WTC11 (cell line): ENCODE measurements around the gene YTHDC2. TPM values are rescaled to one million over a fixed set of nuclear protein-coding genes. Genes with fewer than 3 reads are reported as not detected.
A peak's percentile ranks its signal among the peaks of the same experiment; 100 is the strongest.

Source experiments
- ATAC-seq: fragments of 200-7000 bp; cut with Tn5 transposase; 2 replicates; pipeline ENCODE4 v1.10.0; 2021; ENCODE audit warnings: mild to moderate bottlenecking, moderate library complexity
- CTCF ChIA-PET: fragments of 300-600 bp; sonication (Branson Sonifier 250); formaldehyde crosslinking; loops from one replicate; lab custom pipeline; 2021; ENCODE audit warnings: antibody characterized with exemption; lab: Charles Lee
- POLR2A ChIA-PET: fragments of 350-600 bp; sonication (Branson Sonifier 250); formaldehyde crosslinking; loops from one replicate; lab custom pipeline; 2021; ENCODE audit warnings: antibody characterized with exemption; lab: Charles Lee
- DNase-seq: peaks from one replicate; pipeline ENCODE4 v3.0.0; 2021; ENCODE audit warnings: low spot score
- H3K27ac Mint-ChIP-seq: 2 replicates; pipeline ENCODE4 v1.8.0; 2021; ENCODE audit warnings: mixed read lengths
- H3K27me3 Mint-ChIP-seq: 2 replicates; pipeline ENCODE4 v1.8.0; 2021; ENCODE audit warnings: low read depth, mild to moderate bottlenecking, moderate library complexity, mixed read lengths
- H3K36me3 Mint-ChIP-seq: 2 replicates; pipeline ENCODE4 v1.8.0; 2021; ENCODE audit warnings: mixed read lengths
- H3K4me1 Mint-ChIP-seq: 2 replicates; pipeline ENCODE4 v1.8.0; 2022; ENCODE audit warnings: mixed read lengths
- H3K4me3 Mint-ChIP-seq: 2 replicates; pipeline ENCODE4 v1.8.0; 2021; ENCODE audit warnings: mild to moderate bottlenecking, moderate library complexity, mixed read lengths
- H3K9me3 Mint-ChIP-seq: 2 replicates; pipeline ENCODE4 v1.8.0; 2021; ENCODE audit warnings: mixed read lengths
- JUN ChIP-seq: sonication (generic); formaldehyde crosslinking; IDR thresholded peaks from 2 replicates; pipeline ENCODE4 v1.8.0; 2023; ENCODE audit warnings: mild to moderate bottlenecking, missing genetic modification reagents
- NR2C2 ChIP-seq: sonication (generic); formaldehyde crosslinking; IDR thresholded peaks from 2 replicates; pipeline ENCODE4 v1.8.0; 2022; ENCODE audit warnings: mild to moderate bottlenecking, missing genetic modification reagents
- NR3C1 ChIP-seq: sonication (generic); formaldehyde crosslinking; conservative IDR thresholded peaks from 2 replicates; pipeline ENCODE4 v1.8.1; 2023; ENCODE audit warnings: low read depth, mild to moderate bottlenecking, missing genetic modification reagents
- RELA ChIP-seq: sonication (generic); formaldehyde crosslinking; IDR thresholded peaks from 2 replicates; pipeline ENCODE4 v1.8.1; 2022; ENCODE audit warnings: missing genetic modification reagents, mild to moderate bottlenecking, borderline replicate concordance
- TEAD1 ChIP-seq: sonication (generic); formaldehyde crosslinking; IDR thresholded peaks from 2 replicates; pipeline ENCODE4 v1.8.0; 2022; ENCODE audit warnings: mild to moderate bottlenecking, missing genetic modification reagents
- ZNF138 ChIP-seq: sonication (generic); formaldehyde crosslinking; conservative IDR thresholded peaks from 2 replicates; pipeline ENCODE4 v1.8.1; 2022; ENCODE audit warnings: mild to moderate bottlenecking, moderate library complexity, missing genetic modification reagents
- ZNF232 ChIP-seq: sonication (generic); formaldehyde crosslinking; IDR thresholded peaks from 2 replicates; pipeline ENCODE4 v1.8.0; 2022; ENCODE audit warnings: mild to moderate bottlenecking, missing genetic modification reagents
- total RNA-seq: library from RNA; stranded (reverse); gene quantifications from 3 replicates; pipeline ENCODE4 v1.2.3, GENCODE V29; 2021
- TF ChIP-seq, protein P1 (sequence below): sonication (generic); formaldehyde crosslinking; IDR thresholded peaks from 2 replicates; pipeline ENCODE4 v1.8.0; 2023; ENCODE audit warnings: missing genetic modification reagents, mild to moderate bottlenecking, borderline replicate concordance
- TF ChIP-seq, protein P2 (sequence below): fragments of 250-450 bp; sonication (Bioruptor Pico); IDR thresholded peaks from 2 replicates; pipeline ENCODE4 v1.9.0; 2021; ENCODE audit warnings: mild to moderate bottlenecking
- TF ChIP-seq, protein P3 (sequence below): sonication (generic); formaldehyde crosslinking; IDR thresholded peaks from 2 replicates; pipeline ENCODE4 v1.8.1; 2023; ENCODE audit warnings: mild to moderate bottlenecking, missing genetic modification reagents, moderate library complexity
- TF ChIP-seq, protein P4 (sequence below): sonication (generic); formaldehyde crosslinking; IDR thresholded peaks from 2 replicates; pipeline ENCODE4 v1.8.0; 2022; ENCODE audit warnings: mild to moderate bottlenecking, missing genetic modification reagents
- TF ChIP-seq, protein P5 (sequence below): sonication (generic); formaldehyde crosslinking; IDR thresholded peaks from 2 replicates; pipeline ENCODE4 v1.8.0; 2023; ENCODE audit warnings: missing genetic modification reagents
- TF ChIP-seq, protein P6 (sequence below): fragments of 250-450 bp; sonication (Bioruptor Pico); IDR thresholded peaks from 2 replicates; pipeline ENCODE4 v1.8.0; 2021; ENCODE audit warnings: mild to moderate bottlenecking
- TF ChIP-seq, protein P7 (sequence below): fragments of 200-600 bp; IDR thresholded peaks from 2 replicates; pipeline ENCODE4 v1.8.0; 2022; ENCODE audit warnings: antibody characterized with exemption

YTHDC2 gene
- total RNA-seq, 1 experiment from 2014 or later = 21.6 TPM

DNA sequence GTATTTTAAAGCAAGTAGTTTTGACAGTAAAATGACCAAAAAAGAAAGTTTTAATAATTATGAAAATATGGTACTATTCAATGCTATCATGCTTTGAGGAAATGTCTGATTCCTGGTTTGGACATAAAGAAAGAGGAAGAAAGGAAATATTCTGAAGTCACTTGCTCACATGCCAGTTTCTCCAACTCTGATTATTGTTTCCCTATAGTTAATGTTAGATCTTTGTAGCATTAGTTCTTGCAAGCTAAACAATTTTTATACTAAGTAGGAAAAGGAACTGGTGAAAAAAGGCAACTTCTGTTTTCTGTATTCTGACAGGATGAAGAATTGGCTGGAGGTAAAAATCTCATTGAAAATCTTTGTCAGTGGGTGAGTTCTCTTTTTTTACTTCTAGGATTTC is 119.5 kb downstream of the YTHDC2 start (continued):
- TF ChIP-seq, protein P1, sequence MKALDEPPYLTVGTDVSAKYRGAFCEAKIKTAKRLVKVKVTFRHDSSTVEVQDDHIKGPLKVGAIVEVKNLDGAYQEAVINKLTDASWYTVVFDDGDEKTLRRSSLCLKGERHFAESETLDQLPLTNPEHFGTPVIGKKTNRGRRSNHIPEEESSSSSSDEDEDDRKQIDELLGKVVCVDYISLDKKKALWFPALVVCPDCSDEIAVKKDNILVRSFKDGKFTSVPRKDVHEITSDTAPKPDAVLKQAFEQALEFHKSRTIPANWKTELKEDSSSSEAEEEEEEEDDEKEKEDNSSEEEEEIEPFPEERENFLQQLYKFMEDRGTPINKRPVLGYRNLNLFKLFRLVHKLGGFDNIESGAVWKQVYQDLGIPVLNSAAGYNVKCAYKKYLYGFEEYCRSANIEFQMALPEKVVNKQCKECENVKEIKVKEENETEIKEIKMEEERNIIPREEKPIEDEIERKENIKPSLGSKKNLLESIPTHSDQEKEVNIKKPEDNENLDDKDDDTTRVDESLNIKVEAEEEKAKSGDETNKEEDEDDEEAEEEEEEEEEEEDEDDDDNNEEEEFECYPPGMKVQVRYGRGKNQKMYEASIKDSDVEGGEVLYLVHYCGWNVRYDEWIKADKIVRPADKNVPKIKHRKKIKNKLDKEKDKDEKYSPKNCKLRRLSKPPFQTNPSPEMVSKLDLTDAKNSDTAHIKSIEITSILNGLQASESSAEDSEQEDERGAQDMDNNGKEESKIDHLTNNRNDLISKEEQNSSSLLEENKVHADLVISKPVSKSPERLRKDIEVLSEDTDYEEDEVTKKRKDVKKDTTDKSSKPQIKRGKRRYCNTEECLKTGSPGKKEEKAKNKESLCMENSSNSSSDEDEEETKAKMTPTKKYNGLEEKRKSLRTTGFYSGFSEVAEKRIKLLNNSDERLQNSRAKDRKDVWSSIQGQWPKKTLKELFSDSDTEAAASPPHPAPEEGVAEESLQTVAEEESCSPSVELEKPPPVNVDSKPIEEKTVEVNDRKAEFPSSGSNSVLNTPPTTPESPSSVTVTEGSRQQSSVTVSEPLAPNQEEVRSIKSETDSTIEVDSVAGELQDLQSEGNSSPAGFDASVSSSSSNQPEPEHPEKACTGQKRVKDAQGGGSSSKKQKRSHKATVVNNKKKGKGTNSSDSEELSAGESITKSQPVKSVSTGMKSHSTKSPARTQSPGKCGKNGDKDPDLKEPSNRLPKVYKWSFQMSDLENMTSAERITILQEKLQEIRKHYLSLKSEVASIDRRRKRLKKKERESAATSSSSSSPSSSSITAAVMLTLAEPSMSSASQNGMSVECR (CRISPR knock-in tag) = no peak
- TF ChIP-seq, protein P2, sequence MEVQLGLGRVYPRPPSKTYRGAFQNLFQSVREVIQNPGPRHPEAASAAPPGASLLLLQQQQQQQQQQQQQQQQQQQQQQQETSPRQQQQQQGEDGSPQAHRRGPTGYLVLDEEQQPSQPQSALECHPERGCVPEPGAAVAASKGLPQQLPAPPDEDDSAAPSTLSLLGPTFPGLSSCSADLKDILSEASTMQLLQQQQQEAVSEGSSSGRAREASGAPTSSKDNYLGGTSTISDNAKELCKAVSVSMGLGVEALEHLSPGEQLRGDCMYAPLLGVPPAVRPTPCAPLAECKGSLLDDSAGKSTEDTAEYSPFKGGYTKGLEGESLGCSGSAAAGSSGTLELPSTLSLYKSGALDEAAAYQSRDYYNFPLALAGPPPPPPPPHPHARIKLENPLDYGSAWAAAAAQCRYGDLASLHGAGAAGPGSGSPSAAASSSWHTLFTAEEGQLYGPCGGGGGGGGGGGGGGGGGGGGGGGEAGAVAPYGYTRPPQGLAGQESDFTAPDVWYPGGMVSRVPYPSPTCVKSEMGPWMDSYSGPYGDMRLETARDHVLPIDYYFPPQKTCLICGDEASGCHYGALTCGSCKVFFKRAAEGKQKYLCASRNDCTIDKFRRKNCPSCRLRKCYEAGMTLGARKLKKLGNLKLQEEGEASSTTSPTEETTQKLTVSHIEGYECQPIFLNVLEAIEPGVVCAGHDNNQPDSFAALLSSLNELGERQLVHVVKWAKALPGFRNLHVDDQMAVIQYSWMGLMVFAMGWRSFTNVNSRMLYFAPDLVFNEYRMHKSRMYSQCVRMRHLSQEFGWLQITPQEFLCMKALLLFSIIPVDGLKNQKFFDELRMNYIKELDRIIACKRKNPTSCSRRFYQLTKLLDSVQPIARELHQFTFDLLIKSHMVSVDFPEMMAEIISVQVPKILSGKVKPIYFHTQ (CRISPR knock-in tag) = no peak
- no peak for TF ChIP-seq JUN (CRISPR knock-in tag)

DNA sequence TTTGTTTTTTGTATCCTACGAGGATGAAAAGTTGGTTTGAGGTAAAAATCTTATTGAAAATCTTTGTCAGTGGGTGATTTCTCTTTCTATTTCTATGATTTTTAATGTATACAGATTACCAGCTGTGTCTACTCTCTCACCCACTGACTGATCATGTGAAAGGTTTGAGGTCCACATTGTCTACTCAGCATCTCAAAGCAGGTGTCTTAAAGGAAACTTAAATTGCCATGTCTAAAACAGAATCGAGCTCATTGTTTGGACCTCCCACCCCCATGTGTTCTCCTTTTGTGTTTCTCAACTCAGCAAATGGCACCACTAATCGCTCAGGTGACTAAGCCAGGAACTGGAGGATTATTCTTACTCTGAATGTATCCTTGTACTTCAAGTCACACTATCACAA is 121.5 kb downstream of the YTHDC2 start:
- CTCF ChIA-PET = interaction anchor here (1.9 kb wide), 1 partner anchor 29 kb away, joined by 6 read pairs; no protein-coding TSS in a partner anchor
- ATAC-seq (peak; percentile 26; the same call in 1 of the 2 replicates), DNase-seq (no peak)
- no peak for TF ChIP-seq ZNF138 (CRISPR knock-in tag)
- TF ChIP-seq, protein P3, sequence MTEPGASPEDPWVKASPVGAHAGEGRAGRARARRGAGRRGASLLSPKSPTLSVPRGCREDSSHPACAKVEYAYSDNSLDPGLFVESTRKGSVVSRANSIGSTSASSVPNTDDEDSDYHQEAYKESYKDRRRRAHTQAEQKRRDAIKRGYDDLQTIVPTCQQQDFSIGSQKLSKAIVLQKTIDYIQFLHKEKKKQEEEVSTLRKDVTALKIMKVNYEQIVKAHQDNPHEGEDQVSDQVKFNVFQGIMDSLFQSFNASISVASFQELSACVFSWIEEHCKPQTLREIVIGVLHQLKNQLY = no peak
- peaks cover 17% of the 10 kb centered on the region for H3K9me3 Mint-ChIP-seq
- POLR2A ChIA-PET = interaction anchor here (0.6 kb wide), 1 partner anchor 1463 kb away, joined by 3 read pairs; no protein-coding TSS in a partner anchor
- H3K27ac Mint-ChIP-seq = no peak overlapping the region
- no peak overlapping the region for H3K4me3 Mint-ChIP-seq
- 0 out of 2 replicates have a peak, but pooled peaks cover 6% of the 10 kb centered on the region for H3K36me3 Mint-ChIP-seq
- peaks cover 7% of the 10 kb centered on the region for H3K4me1 Mint-ChIP-seq
- no peaks in the 10 kb centered on the region for H3K27me3 Mint-ChIP-seq

DNA sequence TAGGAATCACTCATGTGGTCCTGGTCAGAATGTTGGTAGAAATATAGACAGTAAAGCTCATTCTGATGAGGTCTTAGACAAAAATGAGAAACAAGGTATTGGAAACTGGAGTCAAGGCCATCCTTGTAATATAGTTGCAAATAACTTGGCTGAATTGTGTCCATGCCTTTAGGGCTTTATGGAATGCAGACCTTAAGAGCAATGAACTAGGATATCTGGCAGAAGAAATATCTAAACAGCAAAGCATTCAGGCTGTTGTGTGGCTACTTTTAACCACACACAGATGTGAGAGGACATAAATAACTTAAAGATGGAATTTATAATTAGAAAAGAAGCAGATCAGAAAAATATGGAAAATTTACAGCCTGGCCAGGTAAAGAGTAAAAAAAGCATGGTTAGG is 128.2 kb downstream of the YTHDC2 start:
- no peaks in the 10 kb centered on the region; the same call in 1 of the 2 replicates for H3K27me3 Mint-ChIP-seq
- DNase-seq (no peak), ATAC-seq (no peak)
- ChIA-PET POLR2A (no interaction called here), CTCF (interaction anchor here (1.8 kb wide), 1 partner anchor 29 kb away, joined by 4 read pairs; no protein-coding TSS in a partner anchor)
- H3K9me3 Mint-ChIP-seq = peaks cover 31% of the 10 kb centered on the region
- peaks cover 7% of the 10 kb centered on the region for H3K4me1 Mint-ChIP-seq
- peaks cover 11% of the 10 kb centered on the region for H3K36me3 Mint-ChIP-seq
- no peak overlapping the region for H3K4me3 Mint-ChIP-seq
- no peak overlapping the region for H3K27ac Mint-ChIP-seq
- TF ChIP-seq, protein P2 (CRISPR knock-in tag) = no peak
- TF ChIP-seq, protein P4, sequence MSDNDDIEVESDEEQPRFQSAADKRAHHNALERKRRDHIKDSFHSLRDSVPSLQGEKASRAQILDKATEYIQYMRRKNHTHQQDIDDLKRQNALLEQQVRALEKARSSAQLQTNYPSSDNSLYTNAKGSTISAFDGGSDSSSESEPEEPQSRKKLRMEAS = no peak
- TF ChIP-seq, protein P5, sequence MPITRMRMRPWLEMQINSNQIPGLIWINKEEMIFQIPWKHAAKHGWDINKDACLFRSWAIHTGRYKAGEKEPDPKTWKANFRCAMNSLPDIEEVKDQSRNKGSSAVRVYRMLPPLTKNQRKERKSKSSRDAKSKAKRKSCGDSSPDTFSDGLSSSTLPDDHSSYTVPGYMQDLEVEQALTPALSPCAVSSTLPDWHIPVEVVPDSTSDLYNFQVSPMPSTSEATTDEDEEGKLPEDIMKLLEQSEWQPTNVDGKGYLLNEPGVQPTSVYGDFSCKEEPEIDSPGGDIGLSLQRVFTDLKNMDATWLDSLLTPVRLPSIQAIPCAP (CRISPR knock-in tag) = no peak
- TF ChIP-seq, protein P6, sequence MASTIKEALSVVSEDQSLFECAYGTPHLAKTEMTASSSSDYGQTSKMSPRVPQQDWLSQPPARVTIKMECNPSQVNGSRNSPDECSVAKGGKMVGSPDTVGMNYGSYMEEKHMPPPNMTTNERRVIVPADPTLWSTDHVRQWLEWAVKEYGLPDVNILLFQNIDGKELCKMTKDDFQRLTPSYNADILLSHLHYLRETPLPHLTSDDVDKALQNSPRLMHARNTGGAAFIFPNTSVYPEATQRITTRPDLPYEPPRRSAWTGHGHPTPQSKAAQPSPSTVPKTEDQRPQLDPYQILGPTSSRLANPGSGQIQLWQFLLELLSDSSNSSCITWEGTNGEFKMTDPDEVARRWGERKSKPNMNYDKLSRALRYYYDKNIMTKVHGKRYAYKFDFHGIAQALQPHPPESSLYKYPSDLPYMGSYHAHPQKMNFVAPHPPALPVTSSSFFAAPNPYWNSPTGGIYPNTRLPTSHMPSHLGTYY (CRISPR knock-in tag) = no peak
- no peak for TF ChIP-seq NR3C1 (CRISPR knock-in tag)
- TF ChIP-seq RELA (CRISPR knock-in tag) = no peak
- no peak for TF ChIP-seq TEAD1
- no peak for TF ChIP-seq NR2C2 (CRISPR knock-in tag)
- TF ChIP-seq ZNF232 (CRISPR knock-in tag) = no peak
- TF ChIP-seq, protein P7, sequence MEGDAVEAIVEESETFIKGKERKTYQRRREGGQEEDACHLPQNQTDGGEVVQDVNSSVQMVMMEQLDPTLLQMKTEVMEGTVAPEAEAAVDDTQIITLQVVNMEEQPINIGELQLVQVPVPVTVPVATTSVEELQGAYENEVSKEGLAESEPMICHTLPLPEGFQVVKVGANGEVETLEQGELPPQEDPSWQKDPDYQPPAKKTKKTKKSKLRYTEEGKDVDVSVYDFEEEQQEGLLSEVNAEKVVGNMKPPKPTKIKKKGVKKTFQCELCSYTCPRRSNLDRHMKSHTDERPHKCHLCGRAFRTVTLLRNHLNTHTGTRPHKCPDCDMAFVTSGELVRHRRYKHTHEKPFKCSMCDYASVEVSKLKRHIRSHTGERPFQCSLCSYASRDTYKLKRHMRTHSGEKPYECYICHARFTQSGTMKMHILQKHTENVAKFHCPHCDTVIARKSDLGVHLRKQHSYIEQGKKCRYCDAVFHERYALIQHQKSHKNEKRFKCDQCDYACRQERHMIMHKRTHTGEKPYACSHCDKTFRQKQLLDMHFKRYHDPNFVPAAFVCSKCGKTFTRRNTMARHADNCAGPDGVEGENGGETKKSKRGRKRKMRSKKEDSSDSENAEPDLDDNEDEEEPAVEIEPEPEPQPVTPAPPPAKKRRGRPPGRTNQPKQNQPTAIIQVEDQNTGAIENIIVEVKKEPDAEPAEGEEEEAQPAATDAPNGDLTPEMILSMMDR = no peak
